HepG2 (cell line): ENCODE results near the gene TTC31. TPM values are rescaled to one million over a fixed set of nuclear protein-coding genes. Genes with fewer than 3 reads are reported as not detected.

ENCODE experiments used
- ATF1 ChIP-seq: IDR thresholded peaks from 2 replicates; pipeline ENCODE4 v1.6.1; 2016; ENCODE audit warnings: mild to moderate bottlenecking, control low read depth
- IKZF4 ChIP-seq: sonication (generic); formaldehyde crosslinking; IDR thresholded peaks from 2 replicates; pipeline ENCODE4 v1.5.1; 2020; ENCODE audit warnings: borderline replicate concordance, mild to moderate bottlenecking, low read depth, missing genetic modification reagents; ENCODE audit errors: not compliant biosample characterization
- KLF11 ChIP-seq: IDR thresholded peaks from 2 replicates; pipeline ENCODE4 v1.6.1; 2016; ENCODE audit warnings: missing compliant biosample characterization
- MIER3 ChIP-seq: IDR thresholded peaks from 2 replicates; pipeline ENCODE4 v1.6.1; 2016; ENCODE audit warnings: missing compliant biosample characterization, borderline replicate concordance
- MZF1 ChIP-seq: sonication (generic); formaldehyde crosslinking; IDR thresholded peaks from 2 replicates; pipeline ENCODE4 v1.8.1; 2023; ENCODE audit warnings: mild to moderate bottlenecking, missing genetic modification reagents, borderline replicate concordance
- NAIF1 ChIP-seq: sonication (generic); formaldehyde crosslinking; IDR thresholded peaks from 2 replicates; pipeline ENCODE4 v1.5.0; 2020; ENCODE audit warnings: mild to moderate bottlenecking, missing genetic modification reagents, borderline replicate concordance
- SALL1 ChIP-seq: sonication (generic); formaldehyde crosslinking; IDR thresholded peaks from 2 replicates; pipeline ENCODE4 v1.8.0; 2022; ENCODE audit warnings: mild to moderate bottlenecking, missing genetic modification reagents
- SP140L ChIP-seq: sonication (generic); formaldehyde crosslinking; IDR thresholded peaks from 2 replicates; pipeline ENCODE4 v1.4.0; 2020; ENCODE audit warnings: missing genetic modification reagents, borderline replicate concordance
- ZEB1 ChIP-seq: IDR thresholded peaks from 2 replicates; pipeline ENCODE4 v1.6.1; 2012; ENCODE audit warnings: mild to moderate bottlenecking, low read depth, inconsistent platforms; ENCODE audit not compliant: insufficient replicate concordance
- ZNF101 ChIP-seq: sonication (generic); formaldehyde crosslinking; IDR thresholded peaks from 2 replicates; pipeline ENCODE4 v1.4.0; 2020; ENCODE audit warnings: mild to moderate bottlenecking, low read depth, missing genetic modification reagents, borderline replicate concordance
- ZNF264 ChIP-seq: sonication (generic); formaldehyde crosslinking; IDR thresholded peaks from 2 replicates; pipeline ENCODE4 v1.4.0; 2020; ENCODE audit warnings: missing genetic modification reagents
- ZNF333 ChIP-seq: sonication (generic); formaldehyde crosslinking; IDR thresholded peaks from 2 replicates; pipeline ENCODE4 v1.4.0; 2020; ENCODE audit warnings: mild to moderate bottlenecking, missing genetic modification reagents, borderline replicate concordance
- ZNF558 ChIP-seq: sonication (generic); formaldehyde crosslinking; IDR thresholded peaks from 2 replicates; pipeline ENCODE4 v1.9.0; 2022; ENCODE audit warnings: mild to moderate bottlenecking, missing genetic modification reagents, borderline replicate concordance
- ZNF569 ChIP-seq: sonication (generic); formaldehyde crosslinking; IDR thresholded peaks from 2 replicates; pipeline ENCODE4 v1.5.0; 2020; ENCODE audit warnings: mild to moderate bottlenecking, missing genetic modification reagents, moderate library complexity, borderline replicate concordance
- ZNF7 ChIP-seq: IDR thresholded peaks from 2 replicates; pipeline ENCODE4 v1.6.1; 2016; ENCODE audit warnings: missing biosample characterization, missing genetic modification reagents
- polyA plus RNA-seq, 8 experiments: library from polyadenylated mRNA; depleted of rRNA in 3 of 8; stranded (reverse) in 7 of 8; unstranded in 1 of 8; fragments of >200 nt; fragmentation: Illumina TruSeq in 4 of 8; extraction: Trizol in 4 of 8; gene quantifications; 2 replicates each; pipeline versions ENCODE4 v1.2.1 to v1.2.3, GENCODE V29; 2011 to 2016; ENCODE audit warnings: low read depth in 4 of 8, missing spikeins in 1 of 8, mixed read lengths in 1 of 8; ENCODE audit not compliant: insufficient read depth in 1 of 8
- total RNA-seq, 5 experiments: library from RNA; depleted of rRNA; stranded (reverse); fragments of >200 nt; fragmentation: Illumina TruSeq; extraction: Trizol; gene quantifications; 2 replicates each; pipeline ENCODE4 v1.2.3, GENCODE V29; 2016; ENCODE audit warnings: low read depth in 1 of 5
- TF ChIP-seq, protein P1 (sequence below): sonication (generic); formaldehyde crosslinking; IDR thresholded peaks from 2 replicates; pipeline ENCODE4 v1.4.0; 2020; ENCODE audit warnings: mild to moderate bottlenecking, missing genetic modification reagents, borderline replicate concordance
- TF ChIP-seq, protein P2 (sequence below): sonication (generic); formaldehyde crosslinking; IDR thresholded peaks from 2 replicates; pipeline ENCODE4 v1.8.1; 2023; ENCODE audit warnings: mild to moderate bottlenecking, missing genetic modification reagents
- TF ChIP-seq, protein P3 (sequence below): sonication (generic); formaldehyde crosslinking; IDR thresholded peaks from 2 replicates; pipeline ENCODE4 v1.4.0; 2020; ENCODE audit warnings: mild to moderate bottlenecking, low read depth, missing genetic modification reagents
- TF ChIP-seq, protein P4 (sequence below): sonication (generic); formaldehyde crosslinking; IDR thresholded peaks from 2 replicates; pipeline ENCODE4 v1.8.0; 2022; ENCODE audit warnings: low read depth, missing genetic modification reagents
- TF ChIP-seq, protein P5 (sequence below): IDR thresholded peaks from 2 replicates; pipeline ENCODE4 v1.6.1; 2016; ENCODE audit warnings: low read depth, borderline replicate concordance

TTC31 gene
- total and polyA plus RNA-seq, 2 of the 13 experiments (the other 11 are each of a cell fraction or from before 2014, with no cell fraction given): 28.3 to 39.5 TPM

DNA sequence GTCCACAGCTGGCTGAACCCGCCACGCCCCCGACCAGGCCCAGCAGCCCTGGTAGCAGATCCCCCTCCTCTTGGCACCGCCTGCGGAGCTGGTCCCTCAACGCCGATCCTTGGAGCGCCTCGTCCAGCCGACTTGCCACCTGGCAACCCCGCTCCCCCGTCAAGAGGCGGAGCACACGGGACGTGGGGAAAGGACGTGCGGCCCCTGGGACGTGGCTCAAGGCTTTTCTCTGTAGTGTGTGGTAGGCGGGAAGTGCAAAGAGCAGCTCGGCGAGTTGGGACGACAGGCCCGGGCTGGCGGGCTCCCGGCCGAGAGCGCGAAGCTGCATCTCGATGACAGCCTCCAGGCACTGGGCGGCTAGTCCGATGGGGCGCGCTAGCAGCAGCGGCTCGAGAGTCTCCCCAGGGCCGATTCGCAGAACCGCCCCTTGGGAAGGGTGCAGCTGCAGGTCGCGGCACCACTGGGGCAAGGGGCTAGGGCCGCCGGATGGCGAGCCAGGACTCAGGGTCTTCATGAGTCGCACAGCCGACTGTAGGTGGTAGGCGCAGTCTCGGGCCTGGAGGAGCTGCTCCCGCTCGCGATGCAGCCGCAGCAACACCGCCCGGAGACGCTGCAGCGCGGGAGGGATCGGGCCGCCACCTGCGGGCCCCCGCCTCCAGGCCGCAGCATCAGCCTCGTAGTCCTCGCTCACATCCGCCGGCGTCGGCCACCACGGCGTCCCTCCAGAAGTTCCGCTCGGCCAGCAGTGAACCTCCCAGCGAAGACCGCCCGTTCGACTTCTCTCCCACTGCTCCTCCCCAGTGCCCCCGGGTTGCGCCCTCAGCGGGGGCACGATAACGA, 700 bp upstream of the TTC31 start (continued):
- TF ChIP-seq IKZF4: peak; percentile 92
- TF ChIP-seq, protein P1, sequence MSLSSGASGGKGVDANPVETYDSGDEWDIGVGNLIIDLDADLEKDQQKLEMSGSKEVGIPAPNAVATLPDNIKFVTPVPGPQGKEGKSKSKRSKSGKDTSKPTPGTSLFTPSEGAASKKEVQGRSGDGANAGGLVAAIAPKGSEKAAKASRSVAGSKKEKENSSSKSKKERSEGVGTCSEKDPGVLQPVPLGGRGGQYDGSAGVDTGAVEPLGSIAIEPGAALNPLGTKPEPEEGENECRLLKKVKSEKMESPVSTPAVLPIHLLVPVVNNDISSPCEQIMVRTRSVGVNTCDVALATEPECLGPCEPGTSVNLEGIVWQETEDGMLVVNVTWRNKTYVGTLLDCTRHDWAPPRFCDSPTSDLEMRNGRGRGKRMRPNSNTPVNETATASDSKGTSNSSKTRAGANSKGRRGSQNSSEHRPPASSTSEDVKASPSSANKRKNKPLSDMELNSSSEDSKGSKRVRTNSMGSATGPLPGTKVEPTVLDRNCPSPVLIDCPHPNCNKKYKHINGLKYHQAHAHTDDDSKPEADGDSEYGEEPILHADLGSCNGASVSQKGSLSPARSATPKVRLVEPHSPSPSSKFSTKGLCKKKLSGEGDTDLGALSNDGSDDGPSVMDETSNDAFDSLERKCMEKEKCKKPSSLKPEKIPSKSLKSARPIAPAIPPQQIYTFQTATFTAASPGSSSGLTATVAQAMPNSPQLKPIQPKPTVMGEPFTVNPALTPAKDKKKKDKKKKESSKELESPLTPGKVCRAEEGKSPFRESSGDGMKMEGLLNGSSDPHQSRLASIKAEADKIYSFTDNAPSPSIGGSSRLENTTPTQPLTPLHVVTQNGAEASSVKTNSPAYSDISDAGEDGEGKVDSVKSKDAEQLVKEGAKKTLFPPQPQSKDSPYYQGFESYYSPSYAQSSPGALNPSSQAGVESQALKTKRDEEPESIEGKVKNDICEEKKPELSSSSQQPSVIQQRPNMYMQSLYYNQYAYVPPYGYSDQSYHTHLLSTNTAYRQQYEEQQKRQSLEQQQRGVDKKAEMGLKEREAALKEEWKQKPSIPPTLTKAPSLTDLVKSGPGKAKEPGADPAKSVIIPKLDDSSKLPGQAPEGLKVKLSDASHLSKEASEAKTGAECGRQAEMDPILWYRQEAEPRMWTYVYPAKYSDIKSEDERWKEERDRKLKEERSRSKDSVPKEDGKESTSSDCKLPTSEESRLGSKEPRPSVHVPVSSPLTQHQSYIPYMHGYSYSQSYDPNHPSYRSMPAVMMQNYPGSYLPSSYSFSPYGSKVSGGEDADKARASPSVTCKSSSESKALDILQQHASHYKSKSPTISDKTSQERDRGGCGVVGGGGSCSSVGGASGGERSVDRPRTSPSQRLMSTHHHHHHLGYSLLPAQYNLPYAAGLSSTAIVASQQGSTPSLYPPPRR (CRISPR knock-in tag): no peak; the same call in 1 of the 2 replicates
- TF ChIP-seq, protein P2, sequence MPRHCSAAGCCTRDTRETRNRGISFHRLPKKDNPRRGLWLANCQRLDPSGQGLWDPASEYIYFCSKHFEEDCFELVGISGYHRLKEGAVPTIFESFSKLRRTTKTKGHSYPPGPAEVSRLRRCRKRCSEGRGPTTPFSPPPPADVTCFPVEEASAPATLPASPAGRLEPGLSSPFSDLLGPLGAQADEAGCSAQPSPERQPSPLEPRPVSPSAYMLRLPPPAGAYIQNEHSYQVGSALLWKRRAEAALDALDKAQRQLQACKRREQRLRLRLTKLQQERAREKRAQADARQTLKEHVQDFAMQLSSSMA (CRISPR knock-in tag): peak; percentile 45; the same call in 1 of the 2 replicates
- TF ChIP-seq, protein P3, sequence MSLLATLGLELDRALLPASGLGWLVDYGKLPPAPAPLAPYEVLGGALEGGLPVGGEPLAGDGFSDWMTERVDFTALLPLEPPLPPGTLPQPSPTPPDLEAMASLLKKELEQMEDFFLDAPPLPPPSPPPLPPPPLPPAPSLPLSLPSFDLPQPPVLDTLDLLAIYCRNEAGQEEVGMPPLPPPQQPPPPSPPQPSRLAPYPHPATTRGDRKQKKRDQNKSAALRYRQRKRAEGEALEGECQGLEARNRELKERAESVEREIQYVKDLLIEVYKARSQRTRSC (CRISPR knock-in tag): no peak; the same call in 1 of the 2 replicates
- TF ChIP-seq ZNF569: no peak
- no peak for TF ChIP-seq ATF1 (CRISPR knock-in tag)
- no peak; the same call in 1 of the 2 replicates for TF ChIP-seq SP140L (CRISPR knock-in tag)
- 0 out of 2 replicates have a peak, but pooled peaks have one; percentile 16 for TF ChIP-seq ZNF7
- no peak; the same call in 1 of the 2 replicates for TF ChIP-seq MZF1 (CRISPR knock-in tag)
- TF ChIP-seq NAIF1 (CRISPR knock-in tag): no peak; the same call in 1 of the 2 replicates
- no peak; the same call in 1 of the 2 replicates for TF ChIP-seq ZNF558 (CRISPR knock-in tag)
- no peak for TF ChIP-seq ZNF101
- TF ChIP-seq, protein P4, sequence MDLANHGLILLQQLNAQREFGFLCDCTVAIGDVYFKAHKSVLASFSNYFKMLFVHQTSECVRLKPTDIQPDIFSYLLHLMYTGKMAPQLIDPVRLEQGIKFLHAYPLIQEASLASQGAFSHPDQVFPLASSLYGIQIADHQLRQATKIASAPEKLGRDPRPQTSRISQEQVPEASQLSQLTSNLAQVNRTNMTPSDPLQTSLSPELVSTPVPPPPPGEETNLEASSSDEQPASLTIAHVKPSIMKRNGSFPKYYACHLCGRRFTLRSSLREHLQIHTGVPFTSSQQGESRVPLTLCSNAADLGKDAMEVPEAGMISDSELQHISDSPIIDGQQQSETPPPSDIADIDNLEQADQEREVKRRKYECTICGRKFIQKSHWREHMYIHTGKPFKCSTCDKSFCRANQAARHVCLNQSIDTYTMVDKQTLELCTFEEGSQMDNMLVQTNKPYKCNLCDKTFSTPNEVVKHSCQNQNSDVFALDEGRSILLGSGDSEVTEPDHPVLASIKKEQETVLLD: no peak
- TF ChIP-seq ZEB1: no peak
- TF ChIP-seq ZNF264 (CRISPR knock-in tag): 0 out of 2 replicates have a peak, but pooled peaks have one; percentile 39
- peak; percentile 71 for TF ChIP-seq SALL1 (CRISPR knock-in tag)
- no peak; the same call in 1 of the 2 replicates for TF ChIP-seq KLF11 (CRISPR knock-in tag)
- TF ChIP-seq MIER3 (CRISPR knock-in tag): no peak
- peak; percentile 22 for TF ChIP-seq ZNF333 (CRISPR knock-in tag)
- TF ChIP-seq, protein P5, sequence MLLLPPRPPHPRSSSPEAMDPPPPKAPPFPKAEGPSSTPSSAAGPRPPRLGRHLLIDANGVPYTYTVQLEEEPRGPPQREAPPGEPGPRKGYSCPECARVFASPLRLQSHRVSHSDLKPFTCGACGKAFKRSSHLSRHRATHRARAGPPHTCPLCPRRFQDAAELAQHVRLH (CRISPR knock-in tag): no peak
